Karpas-422 (cell line): ENCODE data around the gene R3HDM1. TPM values are rescaled to one million over a fixed set of nuclear protein-coding genes. Genes with fewer than 3 reads are reported as not detected.
"Not testable (repeated sequence)": the region's sequence is repeated elsewhere in the genome, so short reads cannot be mapped to it uniquely, and the experiment has no call there.

Experiments
- DNase-seq: peaks from one replicate; pipeline ENCODE4 v3.0.0-alpha.2; 2015
- H2AFZ ChIP-seq: fragments of 200-600 bp; sonication (generic); 2 replicates; pipeline ENCODE4 v1.6.1; 2014; ENCODE audit warnings: antibody characterized with exemption, low read length, mixed read lengths
- H3K27ac ChIP-seq: fragments of 200-600 bp; sonication (generic); 2 replicates; pipeline ENCODE4 v1.5.1; 2014; ENCODE audit warnings: mild to moderate bottlenecking, low read length, moderate library complexity
- H3K27me3 ChIP-seq: fragments of 200-600 bp; sonication (generic); 2 replicates; pipeline ENCODE4 v1.6.1; 2014; ENCODE audit warnings: low read length, mixed read lengths
- H3K36me3 ChIP-seq: fragments of 200-600 bp; sonication (generic); 2 replicates; pipeline ENCODE4 v1.6.1; 2014; ENCODE audit warnings: low read length, mixed read lengths; ENCODE audit not compliant: insufficient read depth
- H3K4me1 ChIP-seq: fragments of 200-600 bp; sonication (generic); 2 replicates; pipeline ENCODE4 v1.6.1; 2014; ENCODE audit warnings: mild to moderate bottlenecking, low read length, mixed read lengths
- H3K4me2 ChIP-seq: fragments of 200-600 bp; sonication (generic); 2 replicates; pipeline ENCODE4 v1.6.1; 2014; ENCODE audit warnings: low read length, low read depth, mild to moderate bottlenecking; ENCODE audit not compliant: poor library complexity, severe bottlenecking
- H3K4me3 ChIP-seq: fragments of 200-600 bp; sonication (generic); 2 replicates; pipeline ENCODE4 v1.5.1; 2014; ENCODE audit warnings: mild to moderate bottlenecking, antibody characterized with exemption, low read length, mixed read lengths
- H3K79me2 ChIP-seq: fragments of 200-600 bp; sonication (generic); 2 replicates; pipeline ENCODE4 v1.6.1; 2014; ENCODE audit warnings: mild to moderate bottlenecking, low read length, mixed read lengths
- H3K9ac ChIP-seq: fragments of 200-600 bp; sonication (generic); 2 replicates; pipeline ENCODE4 v1.6.0; 2014; ENCODE audit warnings: low read length
- H3K9me2 ChIP-seq: fragments of 200-600 bp; sonication (generic), shearing (Covaris generic); replicated peaks from 2 replicates; pipeline ENCODE4 v1.6.0; 2014; ENCODE audit warnings: mild to moderate bottlenecking, low read length, moderate library complexity; ENCODE audit not compliant: insufficient read depth
- H3K9me3 ChIP-seq: fragments of 300-700, 200-600 bp; sonication (generic); 2 replicates; pipeline ENCODE4 v1.6.1; 2014; ENCODE audit warnings: low read length, mixed read lengths
- H4K20me1 ChIP-seq: fragments of 200-600 bp; sonication (generic); 2 replicates; pipeline ENCODE4 v1.6.1; 2014; ENCODE audit warnings: mild to moderate bottlenecking, antibody characterized with exemption, low read length, low read depth; ENCODE audit not compliant: insufficient read depth
- total RNA-seq: library from RNA; depleted of rRNA; stranded (reverse); fragments of >200 nt; shearing (Covaris generic); gene quantifications from 2 replicates; pipeline ENCODE4 v1.2.3, GENCODE V29; 2014; ENCODE audit warnings: low replicate concordance

Gene R3HDM1
- total RNA-seq, 1 experiment from 2014 or later: 69.4 TPM

GRCh38 chr2:135607561-135607960, 76.3 kb downstream of the R3HDM1 start:
- H3K9ac ChIP-seq: no peak overlapping the region
- no peaks in the 10 kb centered on the region for H3K9me2 ChIP-seq
- H3K36me3 ChIP-seq: peaks cover 41% of the 10 kb centered on the region
- no peak overlapping the region for H3K4me3 ChIP-seq
- H3K27me3 ChIP-seq: no peaks in the 10 kb centered on the region
- no peak overlapping the region for H3K4me2 ChIP-seq
- no peak overlapping the region for H3K27ac ChIP-seq
- H3K4me1 ChIP-seq: no peaks in the 10 kb centered on the region
- H4K20me1 ChIP-seq: no peaks in the 10 kb centered on the region
- no peaks in the 10 kb centered on the region for H3K9me3 ChIP-seq
- no peak overlapping the region for H2AFZ ChIP-seq
- no peak for DNase-seq
- peaks cover 49% of the 10 kb centered on the region for H3K79me2 ChIP-seq

DNA sequence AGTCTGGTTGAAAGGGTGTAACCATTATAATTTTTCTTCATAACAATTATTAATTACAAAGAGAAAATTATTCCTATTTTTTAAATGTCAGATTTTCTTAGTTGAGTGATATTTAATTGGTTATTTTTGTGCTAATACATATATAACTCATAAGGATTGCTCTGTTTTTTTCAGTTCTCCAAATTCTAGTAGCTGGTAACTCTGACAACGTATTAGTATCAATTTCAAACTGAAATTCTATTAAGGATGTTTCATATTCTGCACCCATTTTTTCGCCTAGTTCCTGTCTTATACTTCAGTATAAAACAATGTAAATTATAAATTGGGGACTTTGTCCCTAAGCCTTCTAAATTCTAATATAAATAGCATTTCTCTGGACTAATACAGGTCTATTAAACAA, 81.0 kb downstream of the R3HDM1 start:
- H3K9me2 ChIP-seq: no peaks in the 10 kb centered on the region
- no peaks in the 10 kb centered on the region for H3K9me3 ChIP-seq
- H3K79me2 ChIP-seq: peaks cover 70% of the 10 kb centered on the region
- no peaks in the 10 kb centered on the region for H4K20me1 ChIP-seq
- no peak overlapping the region for H3K27ac ChIP-seq
- H3K4me2 ChIP-seq: no peak overlapping the region
- no peak overlapping the region for H3K9ac ChIP-seq
- H2AFZ ChIP-seq: no peak overlapping the region
- no peaks in the 10 kb centered on the region for H3K27me3 ChIP-seq
- peaks cover 24% of the 10 kb centered on the region; the same call in 1 of the 2 replicates for H3K36me3 ChIP-seq
- H3K4me1 ChIP-seq: no peaks in the 10 kb centered on the region
- DNase-seq: no peak
- no peak overlapping the region for H3K4me3 ChIP-seq

GRCh38 chr2:135615404-135615803, 84.1 kb downstream of the R3HDM1 start:
- Histone ChIP-seq H3K9me3 (no peaks in the 10 kb centered on the region), H3K27me3 (no peaks in the 10 kb centered on the region), H3K4me1 (no peaks in the 10 kb centered on the region), H3K27ac (no peak overlapping the region), H4K20me1 (no peaks in the 10 kb centered on the region), H3K79me2 (peaks cover 62% of the 10 kb centered on the region), H2AFZ (no peak overlapping the region), H3K36me3 (peaks cover 24% of the 10 kb centered on the region; the same call in 1 of the 2 replicates), H3K9ac (no peak overlapping the region), H3K4me2 (no peak overlapping the region), H3K4me3 (no peak overlapping the region), H3K9me2 (no peaks in the 10 kb centered on the region)
- DNase-seq: no peak

DNA sequence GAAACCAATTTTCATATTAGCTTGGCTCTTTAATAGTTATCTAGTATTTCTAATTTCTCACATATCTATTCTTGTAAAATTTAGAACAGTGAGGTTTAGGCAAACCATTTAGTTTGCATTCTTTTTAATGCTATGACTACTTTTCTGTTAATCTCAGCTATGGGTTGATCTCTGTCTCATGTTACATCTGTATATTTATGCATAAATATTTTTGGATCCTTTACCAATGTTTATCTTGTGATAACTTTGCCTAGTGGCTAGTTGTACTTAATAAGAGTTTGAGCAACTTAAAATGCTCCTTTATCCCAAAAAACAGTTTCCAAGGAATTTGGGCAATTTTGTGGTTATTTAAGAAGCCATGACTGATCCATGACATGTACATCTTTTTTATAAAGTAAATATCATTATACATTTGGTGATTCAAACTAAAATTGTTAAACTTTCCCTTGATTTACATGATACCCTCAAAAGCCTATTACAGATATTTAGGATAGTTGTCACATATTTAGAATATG, 86.3 kb downstream of the R3HDM1 start:
- peaks cover 49% of the 10 kb centered on the region for H3K79me2 ChIP-seq
- H3K36me3 ChIP-seq: peaks cover 37% of the 10 kb centered on the region; the same call in 1 of the 2 replicates
- H3K9ac ChIP-seq: no peak overlapping the region
- H2AFZ ChIP-seq: no peak overlapping the region
- no peak for DNase-seq
- H3K4me2 ChIP-seq: no peak overlapping the region
- H3K9me3 ChIP-seq: no peaks in the 10 kb centered on the region
- no peaks in the 10 kb centered on the region for H4K20me1 ChIP-seq
- H3K9me2 ChIP-seq: no peaks in the 10 kb centered on the region; the same call in 1 of the 2 replicates
- H3K4me1 ChIP-seq: no peaks in the 10 kb centered on the region
- H3K27me3 ChIP-seq: no peaks in the 10 kb centered on the region
- no peak overlapping the region for H3K27ac ChIP-seq
- H3K4me3 ChIP-seq: no peak overlapping the region

DNA sequence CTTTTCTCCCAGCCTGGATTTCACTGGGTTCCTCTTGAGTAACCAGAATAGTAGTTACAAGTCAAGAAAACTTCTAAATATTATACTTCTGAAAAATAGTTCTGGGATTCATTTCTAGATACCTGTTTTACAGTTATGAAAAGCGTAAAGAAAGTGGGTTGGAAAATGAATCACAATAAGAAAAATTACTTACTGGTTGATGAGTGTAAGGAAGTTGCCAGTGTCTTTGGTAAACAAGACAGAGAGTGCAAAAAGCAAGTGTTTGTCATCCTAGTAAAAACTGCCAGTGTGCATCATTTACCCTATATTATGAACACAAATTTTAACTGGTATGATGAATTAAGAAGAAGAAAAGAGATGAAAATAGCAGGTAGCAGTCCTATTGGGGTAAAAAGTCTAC, 88.9 kb downstream of the R3HDM1 start:
- no peaks in the 10 kb centered on the region; the same call in 1 of the 2 replicates for H3K9me2 ChIP-seq
- H3K9me3 ChIP-seq: no peaks in the 10 kb centered on the region
- H3K4me1 ChIP-seq: no peaks in the 10 kb centered on the region
- H3K79me2 ChIP-seq: peaks cover 31% of the 10 kb centered on the region
- no peak overlapping the region for H3K4me3 ChIP-seq
- no peaks in the 10 kb centered on the region for H3K27me3 ChIP-seq
- peaks cover 40% of the 10 kb centered on the region; the same call in 1 of the 2 replicates for H3K36me3 ChIP-seq
- H3K9ac ChIP-seq: no peak overlapping the region
- H3K4me2 ChIP-seq: no peak overlapping the region
- DNase-seq: no peak
- no peak overlapping the region for H3K27ac ChIP-seq
- H4K20me1 ChIP-seq: no peaks in the 10 kb centered on the region
- no peak overlapping the region for H2AFZ ChIP-seq

DNA sequence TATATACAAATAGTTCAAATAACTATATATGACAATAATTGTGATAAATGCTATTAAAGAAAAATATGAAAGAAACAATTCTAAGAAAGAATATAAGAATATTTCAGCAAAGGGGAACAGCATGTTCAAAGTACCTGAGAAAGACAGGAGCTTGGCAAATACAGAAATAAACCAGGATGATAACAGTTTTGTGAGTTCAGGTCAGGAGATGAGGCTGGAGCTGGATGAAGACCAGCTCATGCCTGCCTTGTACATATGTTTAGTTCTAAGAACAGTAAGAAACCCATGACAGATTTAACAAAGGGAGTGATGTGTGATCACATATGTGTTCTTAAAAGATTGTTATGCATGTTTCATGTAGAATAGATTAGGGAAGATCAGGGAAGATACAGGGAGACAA, 98.2 kb downstream of the R3HDM1 start:
- Histone ChIP-seq H3K4me3 (no peak overlapping the region), H3K79me2 (0 out of 2 replicates have a peak, but pooled peaks cover 10% of the 10 kb centered on the region)

DNA sequence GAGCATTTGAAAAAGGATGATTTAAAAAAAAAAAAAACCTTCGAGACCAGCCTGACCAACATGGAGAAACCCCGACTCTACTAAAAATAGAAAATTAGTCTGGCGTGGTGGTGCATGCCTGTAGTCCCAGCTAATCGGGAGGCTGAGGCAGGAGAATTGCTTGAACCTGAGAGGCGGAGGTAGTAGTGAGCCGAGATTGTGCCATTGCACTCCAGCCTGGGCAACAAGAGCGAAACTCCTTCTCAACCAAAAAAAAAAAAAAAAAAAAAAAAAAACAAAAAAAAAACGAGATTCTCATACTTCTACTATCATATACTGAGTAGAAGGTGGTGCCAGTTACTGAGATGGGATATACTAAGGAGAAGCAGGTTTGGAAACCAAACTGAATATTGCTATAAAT, 98.8 kb downstream of the R3HDM1 start:
- H3K9me3 ChIP-seq, H3K4me1 ChIP-seq, H3K27me3 ChIP-seq, H3K4me2 ChIP-seq, H4K20me1 ChIP-seq, H3K27ac ChIP-seq, H3K9ac ChIP-seq, H3K9me2 ChIP-seq, H3K79me2 ChIP-seq, DNase-seq, H2AFZ ChIP-seq, H3K4me3 ChIP-seq: not testable (repeated sequence)
- peaks cover 20% of the 10 kb centered on the region; the same call in 1 of the 2 replicates for H3K36me3 ChIP-seq

More for the DNA sequence above, 98.2 kb downstream of the R3HDM1 start:
- peaks cover 18% of the 10 kb centered on the region; the same call in 1 of the 2 replicates for H3K36me3 ChIP-seq
- no peak overlapping the region for H3K4me2 ChIP-seq
- no peak overlapping the region for H2AFZ ChIP-seq
- no peaks in the 10 kb centered on the region for H3K9me2 ChIP-seq
- no peaks in the 10 kb centered on the region for H4K20me1 ChIP-seq
- no peaks in the 10 kb centered on the region for H3K4me1 ChIP-seq
- H3K27me3 ChIP-seq: no peaks in the 10 kb centered on the region
- no peak for DNase-seq
- H3K9ac ChIP-seq: no peak overlapping the region
- H3K27ac ChIP-seq: no peak overlapping the region
- no peaks in the 10 kb centered on the region for H3K9me3 ChIP-seq

- Histone ChIP-seq H3K79me2 (0 out of 2 replicates have a peak, but pooled peaks cover 9% of the 10 kb centered on the region), H3K9me3 (no peaks in the 10 kb centered on the region), H3K9ac (no peak overlapping the region)
These were observed 99.2 kb downstream of the R3HDM1 start for GRCh38 chr2:135630488-135630887.

More at GRCh38 chr2:135630488-135630887, 99.2 kb downstream of the R3HDM1 start:
- no peaks in the 10 kb centered on the region for H3K9me2 ChIP-seq
- no peak overlapping the region for H3K4me2 ChIP-seq
- no peak overlapping the region for H3K27ac ChIP-seq
- H4K20me1 ChIP-seq: no peaks in the 10 kb centered on the region
- no peak overlapping the region for H2AFZ ChIP-seq
- peaks cover 22% of the 10 kb centered on the region; the same call in 1 of the 2 replicates for H3K36me3 ChIP-seq
- H3K4me3 ChIP-seq: no peak overlapping the region
- no peaks in the 10 kb centered on the region for H3K4me1 ChIP-seq
- H3K27me3 ChIP-seq: no peaks in the 10 kb centered on the region
- no peak for DNase-seq
